Uterus (tissue), 2 donors: Measurements from ENCODE around the gene MTG2.

Experiments used
- CTCF ChIP-seq, 4 experiments: fragments of 200-600 bp in 2 of 4; fragments of 450-650 bp in 2 of 4; sonication (generic) in 2 of 4; IDR thresholded peaks; one replicate each; pipeline ENCODE4 v1.5.1; 2016 to 2019; ENCODE audit warnings: antibody characterized with exemption in 4 of 4, mild to moderate bottlenecking in 2 of 4, moderate library complexity in 1 of 4
- POLR2A ChIP-seq, 2 donors: fragments of 450-650 bp; IDR thresholded peaks; one replicate each; pipeline ENCODE4 v1.6.1; 2016; ENCODE audit warnings: antibody characterized with exemption in 2 of 2, mild to moderate bottlenecking in 1 of 2, moderate library complexity in 1 of 2

GRCh38 chr20:62178316-62179161 is 4.3 kb upstream of the MTG2 start:
- TF ChIP-seq POLR2A (IDR thresholded peaks at IDR 0.05) (no peak), CTCF (IDR thresholded peaks at IDR 0.05) (no peak)
